OCI-LY1 (cell line): ENCODE measurements around the gene HERC5.
"Not testable (repeated sequence)": the region's sequence is repeated elsewhere in the genome, so short reads cannot be mapped to it uniquely, and the experiment has no call there.

ENCODE experiments used
- H2AFZ ChIP-seq: fragments of 200-600 bp; sonication (generic), shearing (Covaris generic); 2 replicates; pipeline ENCODE4 v1.6.0; 2014; ENCODE audit warnings: antibody characterized with exemption, mild to moderate bottlenecking, low read length
- H3F3A ChIP-seq: fragments of 200-600 bp; sonication (generic), shearing (Covaris generic); 2 replicates; pipeline ENCODE4 v1.6.0; 2014; ENCODE audit warnings: mild to moderate bottlenecking, antibody characterized with exemption, low read length, moderate library complexity; ENCODE audit not compliant: insufficient read depth
- H3K27ac ChIP-seq: fragments of 200-600 bp; sonication (generic); 2 replicates; pipeline ENCODE4 v1.5.1; 2014; ENCODE audit warnings: low read length, mixed run types, mild to moderate bottlenecking, low read depth; ENCODE audit not compliant: poor library complexity, severe bottlenecking
- H3K27me3 ChIP-seq: fragments of 200-600 bp; sonication (generic); 2 replicates; pipeline ENCODE4 v1.6.0; 2014; ENCODE audit warnings: antibody characterized with exemption, mild to moderate bottlenecking, low read length, moderate library complexity; ENCODE audit not compliant: insufficient read depth
- H3K36me3 ChIP-seq: fragments of 200-600 bp; sonication (generic); 2 replicates; pipeline ENCODE4 v1.6.1; 2014; ENCODE audit warnings: mild to moderate bottlenecking, antibody characterized with exemption, low read length, moderate library complexity, mixed read lengths; ENCODE audit not compliant: insufficient read depth
- H3K4me1 ChIP-seq: fragments of 200-600 bp; sonication (generic); 2 replicates; pipeline ENCODE4 v1.5.1; 2014; ENCODE audit warnings: mild to moderate bottlenecking, low read length, moderate library complexity; ENCODE audit not compliant: insufficient read depth, severe bottlenecking
- H3K4me2 ChIP-seq: fragments of 200-600 bp; sonication (generic), shearing (Covaris generic); 2 replicates; pipeline ENCODE4 v1.6.1; 2014; ENCODE audit warnings: low read length
- H3K4me3 ChIP-seq: fragments of 200-600 bp; sonication (generic); 2 replicates; pipeline ENCODE4 v1.5.1; 2014; ENCODE audit warnings: low read length, low read depth, mild to moderate bottlenecking, mixed read lengths; ENCODE audit not compliant: poor library complexity, severe bottlenecking
- H3K79me2 ChIP-seq: fragments of 200-600 bp; shearing (Covaris generic); 2 replicates; pipeline ENCODE4 v1.6.1; 2016; ENCODE audit warnings: mixed run types, low read length, mixed read lengths; ENCODE audit not compliant: insufficient read depth
- H3K9ac ChIP-seq: fragments of 200-600 bp; sonication (generic), shearing (Covaris generic); 2 replicates; pipeline ENCODE4 v1.6.1; 2014; ENCODE audit warnings: mild to moderate bottlenecking, low read length, mixed read lengths
- H3K9me2 ChIP-seq: fragments of 200-600 bp; sonication (generic), shearing (Covaris generic); 2 replicates; pipeline ENCODE4 v1.6.1; 2014; ENCODE audit warnings: low read depth, mild to moderate bottlenecking, low read length, mixed read lengths
- H3K9me3 ChIP-seq: fragments of 200-600 bp; shearing (Covaris generic); 2 replicates; pipeline ENCODE4 v1.6.1; 2014; ENCODE audit warnings: low read length, mixed read lengths
- H4K20me1 ChIP-seq: fragments of 200-600 bp; sonication (generic), shearing (Covaris generic); 2 replicates; pipeline ENCODE4 v1.6.0; 2016; ENCODE audit warnings: mild to moderate bottlenecking, low read length; ENCODE audit not compliant: insufficient read depth
- EZH2 ChIP-seq: fragments of 200-600 bp; sonication (generic), shearing (Covaris generic); IDR thresholded peaks from 2 replicates; pipeline ENCODE4 v1.8.0; 2017; ENCODE audit warnings: borderline replicate concordance, mixed run types, mild to moderate bottlenecking, antibody characterized with exemption, low read length, moderate library complexity, mixed read lengths
- TF ChIP-seq, protein P1 (sequence below): fragments of 200-600 bp; sonication (generic), shearing (Covaris generic); IDR thresholded peaks from 2 replicates; pipeline ENCODE4 v1.5.1; 2017; ENCODE audit warnings: mild to moderate bottlenecking, antibody characterized with exemption, low read length, moderate library complexity, mixed read lengths

Gene HERC5

GRCh38 chr4:88539322-88540068 lies 82.6 kb downstream of the HERC5 start:
- not testable (repeated sequence) for H3K9me3 ChIP-seq, H3K9ac ChIP-seq, H3K4me1 ChIP-seq, H3K4me2 ChIP-seq, H4K20me1 ChIP-seq, H3K27ac ChIP-seq, H3K27me3 ChIP-seq, H2AFZ ChIP-seq, H3K79me2 ChIP-seq, H3K36me3 ChIP-seq, H3F3A ChIP-seq, H3K9me2 ChIP-seq, H3K4me3 ChIP-seq
- TF ChIP-seq, protein P1, sequence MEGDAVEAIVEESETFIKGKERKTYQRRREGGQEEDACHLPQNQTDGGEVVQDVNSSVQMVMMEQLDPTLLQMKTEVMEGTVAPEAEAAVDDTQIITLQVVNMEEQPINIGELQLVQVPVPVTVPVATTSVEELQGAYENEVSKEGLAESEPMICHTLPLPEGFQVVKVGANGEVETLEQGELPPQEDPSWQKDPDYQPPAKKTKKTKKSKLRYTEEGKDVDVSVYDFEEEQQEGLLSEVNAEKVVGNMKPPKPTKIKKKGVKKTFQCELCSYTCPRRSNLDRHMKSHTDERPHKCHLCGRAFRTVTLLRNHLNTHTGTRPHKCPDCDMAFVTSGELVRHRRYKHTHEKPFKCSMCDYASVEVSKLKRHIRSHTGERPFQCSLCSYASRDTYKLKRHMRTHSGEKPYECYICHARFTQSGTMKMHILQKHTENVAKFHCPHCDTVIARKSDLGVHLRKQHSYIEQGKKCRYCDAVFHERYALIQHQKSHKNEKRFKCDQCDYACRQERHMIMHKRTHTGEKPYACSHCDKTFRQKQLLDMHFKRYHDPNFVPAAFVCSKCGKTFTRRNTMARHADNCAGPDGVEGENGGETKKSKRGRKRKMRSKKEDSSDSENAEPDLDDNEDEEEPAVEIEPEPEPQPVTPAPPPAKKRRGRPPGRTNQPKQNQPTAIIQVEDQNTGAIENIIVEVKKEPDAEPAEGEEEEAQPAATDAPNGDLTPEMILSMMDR: peak; percentile 50

GRCh38 chr4:88549815-88550214 lies 92.9 kb downstream of the HERC5 start:
- no peaks in the 10 kb centered on the region for H3K27me3 ChIP-seq
- H3K4me1 ChIP-seq: no peaks in the 10 kb centered on the region
- TF ChIP-seq EZH2: no peak
- TF ChIP-seq, protein P1: no peak
- H2AFZ ChIP-seq: no peak overlapping the region
- H3K27ac ChIP-seq: no peak overlapping the region
- H3K9me2 ChIP-seq: no peaks in the 10 kb centered on the region
- H3K4me2 ChIP-seq: no peak overlapping the region
- no peaks in the 10 kb centered on the region for H3F3A ChIP-seq
- no peaks in the 10 kb centered on the region for H4K20me1 ChIP-seq
- H3K9me3 ChIP-seq: no peaks in the 10 kb centered on the region
- no peaks in the 10 kb centered on the region for H3K36me3 ChIP-seq
- H3K4me3 ChIP-seq: no peak overlapping the region
- no peak overlapping the region for H3K9ac ChIP-seq
- no peaks in the 10 kb centered on the region for H3K79me2 ChIP-seq
